Activated CD4-positive, alpha-beta T cell treated with anti-CD3 and anti-CD28 coated beads, Interleukin-2, amount 50 U/mL, for 24 hours (primary cell): ENCODE data around the gene DHX30.
"Not testable (repeated sequence)": the region's sequence is repeated elsewhere in the genome, so short reads cannot be mapped to it uniquely, and the experiment has no call there.

Source experiments
- DNase-seq, 2 donors: peaks; one replicate each; pipeline ENCODE4 v3.0.0-alpha.2; 2020; ENCODE audit warnings: low read depth in 1 of 2, low spot score in 1 of 2

The DHX30 gene

DNA sequence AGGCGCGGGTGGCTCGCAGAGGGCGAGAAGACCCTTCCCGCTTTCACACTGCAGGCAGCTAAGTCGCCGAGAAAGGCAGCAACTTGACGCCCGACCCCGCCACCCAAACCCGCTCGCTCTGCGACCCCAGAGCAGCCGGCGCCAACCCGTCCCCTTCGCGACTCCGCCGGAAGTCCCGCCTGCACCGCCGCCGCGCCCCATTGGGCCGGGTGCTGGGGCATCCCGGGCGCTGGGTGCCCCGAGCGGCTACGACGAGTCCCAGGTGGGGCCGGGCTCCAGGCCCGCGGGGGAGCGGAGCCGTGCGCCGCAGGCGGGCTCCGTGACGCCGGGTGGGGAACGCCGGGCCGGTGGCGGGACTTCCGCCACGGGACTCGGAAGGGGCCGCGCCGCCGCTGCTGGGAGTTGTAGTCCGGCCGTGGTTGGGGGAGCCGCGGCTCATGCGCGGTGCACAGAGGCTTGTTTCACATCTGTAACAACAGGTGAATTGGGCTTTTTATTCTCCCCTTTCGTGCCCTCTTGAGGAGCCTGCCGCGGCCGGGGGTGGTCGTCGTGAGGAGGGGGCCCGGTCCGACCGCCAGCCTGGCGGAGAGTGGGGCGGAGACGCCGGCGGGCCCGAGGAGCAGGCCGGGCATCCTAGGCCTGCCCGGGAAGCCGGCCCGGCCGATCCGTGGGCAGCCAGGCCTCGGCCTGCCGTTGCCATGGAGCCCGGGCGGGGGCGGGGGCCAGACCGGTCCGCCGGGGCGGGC is at the start of gene DHX30:
DHX30 (plus strand) TSS at position 405 of the 746 bp plus-strand sequence. CDS start 7,546 bp downstream, outside the sequence.
- peak; percentile 68 to 85 for DNase-seq

DNA sequence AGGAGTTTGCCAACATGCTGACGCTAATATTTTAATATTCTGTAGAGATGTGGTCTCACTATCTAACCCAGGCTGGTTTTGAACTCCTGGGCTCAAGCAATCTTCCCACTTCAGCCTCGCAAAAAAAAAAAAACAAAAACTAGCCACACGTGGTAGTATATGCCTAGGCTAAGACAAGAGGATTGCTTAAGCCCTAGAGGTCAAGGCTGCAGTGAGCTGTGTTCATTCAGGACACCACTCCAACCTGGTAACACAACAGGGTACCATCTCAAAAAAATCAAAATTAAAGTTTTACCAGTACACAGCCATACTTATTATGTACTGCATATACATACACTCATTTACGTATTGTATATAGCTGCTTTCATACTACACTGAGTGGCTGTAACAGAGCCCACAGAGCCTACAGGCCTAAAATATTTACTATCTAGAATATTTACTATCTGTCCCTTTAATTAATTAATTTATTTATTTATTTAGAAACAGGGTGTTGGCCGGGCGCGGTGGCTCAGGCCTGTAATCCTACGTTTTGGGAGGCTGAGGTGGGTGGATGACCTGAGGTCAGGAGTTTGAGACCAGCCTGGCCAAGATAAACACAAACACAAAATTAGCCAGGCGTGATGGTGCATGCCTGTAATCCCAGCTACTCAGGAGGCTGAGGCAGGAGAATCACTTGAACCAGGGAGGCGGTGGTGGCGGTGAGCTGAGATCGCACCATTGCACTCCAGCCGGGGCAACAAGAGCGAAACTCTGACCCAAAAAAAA is 44.5 kb upstream of the DHX30 start:
- no peak for DNase-seq

GRCh38 chr3:47760207-47760606 is 42.7 kb upstream of the DHX30 start:
- DNase-seq, result not testable (repeated sequence)

- no peak for DNase-seq
Measured at GRCh38 chr3:47761046-47761445, 41.9 kb upstream of the DHX30 start.

DNA sequence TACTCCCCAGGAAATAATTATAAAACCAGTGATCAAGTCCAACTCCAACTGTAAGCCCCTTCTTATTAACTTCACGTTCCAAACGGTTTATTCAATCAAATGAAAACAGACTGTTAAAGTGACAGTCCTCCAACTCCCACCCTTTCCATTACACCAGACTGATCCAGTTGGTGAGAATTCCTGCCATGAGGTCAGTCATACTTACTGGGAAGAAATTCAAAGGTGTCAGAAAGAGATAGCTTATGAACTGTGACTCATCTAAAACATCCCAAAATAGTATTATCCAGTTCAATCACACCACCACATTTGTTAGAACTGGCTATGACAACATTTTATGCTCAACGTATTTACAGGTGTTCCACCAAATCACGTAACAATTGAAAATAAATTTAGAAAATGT is 40.7 kb upstream of the DHX30 start:
- DNase-seq, result no peak

DNA sequence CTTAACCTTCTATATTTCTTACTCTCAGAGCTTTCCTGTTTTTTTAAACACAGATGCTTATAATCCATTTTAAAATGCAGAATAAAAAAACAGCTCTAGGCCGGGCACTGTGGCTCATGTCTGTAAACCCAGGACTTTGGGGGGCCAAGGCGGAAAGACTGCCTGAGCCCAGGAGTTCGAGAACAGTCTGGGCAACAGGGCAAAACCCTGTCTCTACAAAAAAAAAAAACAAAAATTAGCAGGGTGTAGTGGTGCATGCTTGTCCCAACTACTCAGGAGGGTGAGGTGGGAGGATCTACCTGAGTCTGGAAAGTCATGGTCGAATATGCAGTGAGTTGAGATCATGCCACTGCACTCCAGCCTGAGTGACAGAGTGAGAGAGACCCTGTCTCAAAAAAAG is 36.8 kb upstream of the DHX30 start:
- DNase-seq, result no peak

DNA sequence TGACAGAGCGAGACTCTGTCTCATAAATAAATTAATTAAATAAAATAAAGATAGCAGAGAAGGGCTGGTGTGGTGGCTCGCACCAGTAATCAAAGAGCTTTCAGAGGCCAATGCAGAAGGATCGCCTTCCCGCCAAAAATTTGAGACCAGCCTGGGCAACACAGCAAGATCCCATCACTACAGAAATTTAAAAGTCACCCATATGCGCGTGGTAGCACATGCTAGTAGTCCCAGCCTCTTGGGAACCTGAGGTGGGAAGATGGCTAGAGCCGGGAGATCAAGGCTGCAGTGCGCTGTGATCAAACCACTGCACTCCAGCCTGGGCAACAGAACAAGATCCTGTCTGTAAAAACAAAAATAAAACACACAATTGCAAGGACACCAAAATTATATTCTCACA is 30.9 kb upstream of the DHX30 start:
- DNase-seq, result no peak

GRCh38 chr3:47772788-47773187 is 30.1 kb upstream of the DHX30 start:
- no peak for DNase-seq

DNA sequence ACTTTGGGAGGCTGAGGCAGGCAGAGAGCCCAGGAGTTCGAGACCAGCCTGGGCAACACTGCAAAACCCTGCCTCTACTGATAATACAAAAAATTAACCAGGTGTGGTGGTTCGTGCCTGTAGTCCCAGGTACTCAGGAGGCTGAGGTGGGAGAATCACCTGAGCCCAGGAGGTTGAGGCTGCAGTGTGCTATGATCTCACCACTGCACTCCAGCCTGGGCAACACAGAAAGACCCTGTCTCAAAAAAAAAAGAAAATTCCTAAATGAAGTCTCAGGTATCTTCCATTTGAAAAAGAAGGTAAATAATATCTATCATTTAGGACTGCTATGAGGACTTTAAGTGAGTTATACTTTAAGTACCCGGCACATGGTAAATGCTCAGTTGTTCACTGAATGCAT is 24.2 kb upstream of the DHX30 start:
- DNase-seq, result no peak

DNA sequence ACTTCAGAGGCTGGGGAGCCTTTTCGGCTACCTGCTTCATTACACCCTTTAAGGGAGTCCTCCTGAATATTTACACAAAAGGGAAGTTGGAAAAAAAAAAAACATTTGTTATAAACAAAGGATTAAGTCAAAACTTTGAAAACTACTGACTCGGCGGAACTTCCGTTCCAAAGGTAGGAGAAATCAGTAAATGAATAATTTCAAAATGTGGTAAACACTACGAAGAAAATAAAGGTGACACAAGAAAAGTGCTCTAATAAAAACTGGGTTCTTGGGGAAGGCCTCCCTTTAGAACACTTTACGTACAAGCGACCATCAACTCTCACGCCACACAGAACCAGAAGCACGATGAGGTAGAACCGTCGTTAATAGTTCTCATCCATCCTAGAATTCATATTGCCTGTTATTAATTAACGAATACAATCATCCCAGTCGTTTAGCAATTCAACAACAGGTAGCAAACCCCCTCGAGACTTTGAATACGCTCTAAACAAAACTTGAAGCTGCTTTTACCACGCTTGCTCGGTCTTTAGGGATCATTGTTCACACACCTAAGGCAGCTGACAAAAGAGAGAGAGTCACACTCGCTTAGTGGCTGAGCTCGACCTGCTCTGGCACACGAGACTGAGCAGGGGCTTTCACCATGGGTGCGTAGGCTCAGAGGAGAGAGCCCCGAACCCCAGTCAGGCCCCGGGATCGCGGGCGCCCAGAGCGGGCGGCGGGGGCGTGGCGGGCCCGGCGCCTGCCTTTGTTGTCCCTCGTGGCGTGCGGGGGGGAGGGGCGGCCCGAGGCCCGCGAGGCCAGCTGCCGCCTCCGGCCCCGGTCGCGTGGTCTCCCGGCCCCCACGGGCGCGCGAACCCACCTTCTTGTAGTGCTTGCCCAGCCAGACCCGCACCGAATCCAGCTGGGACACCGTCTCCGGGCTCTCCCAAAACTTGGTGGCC is 21.9 kb upstream of the DHX30 start:
- peak; percentile 41 to 49 for DNase-seq

DNA sequence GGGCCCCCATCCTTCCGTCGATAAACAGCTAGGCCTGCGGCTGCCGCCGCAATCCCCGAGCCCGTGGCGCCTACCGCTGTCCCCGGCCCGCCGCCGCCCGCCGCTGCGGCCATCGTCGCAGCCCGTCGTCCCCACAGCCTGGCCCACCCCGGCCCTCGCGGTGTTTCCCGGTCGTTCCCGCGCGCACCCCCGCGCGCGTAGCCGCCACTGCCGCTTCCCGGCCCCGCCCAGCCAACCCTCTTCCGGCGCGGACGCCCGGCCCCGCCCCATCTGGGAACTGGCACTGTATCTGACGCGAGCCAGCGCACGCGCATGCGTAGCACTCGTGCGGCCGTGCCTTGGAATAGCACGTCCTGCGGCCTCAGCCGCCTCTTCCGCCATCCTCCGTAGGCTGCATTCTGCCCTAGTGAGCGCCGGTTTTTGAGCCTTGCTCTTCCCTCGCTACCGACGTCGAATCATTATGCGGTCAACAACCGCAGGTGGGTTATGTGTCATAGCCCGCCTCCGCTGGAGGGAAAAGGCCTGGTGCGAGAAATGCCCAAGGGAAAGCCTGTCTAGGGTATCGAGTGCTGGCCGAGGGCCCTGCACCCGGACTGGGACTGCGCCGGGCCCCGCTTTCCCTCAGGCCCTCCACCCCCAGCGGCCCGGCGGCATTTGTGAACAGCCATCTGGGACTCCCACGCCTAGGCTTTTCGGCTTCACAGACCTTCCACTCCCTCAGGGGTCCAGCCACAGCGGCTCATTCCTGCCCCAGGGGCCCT is 21.1 kb upstream of the DHX30 start, which contains the start of gene SMARCC1:
SMARCC1 (minus strand) TSS at position 209 of the 761 bp plus-strand sequence; CDS start at position 113, 96 bp downstream.
- peak; percentile 92 to 96 for DNase-seq

- DNase-seq, result no peak
Measured at GRCh38 chr3:47782446-47783308, 20.3 kb upstream of the DHX30 start.

DNA sequence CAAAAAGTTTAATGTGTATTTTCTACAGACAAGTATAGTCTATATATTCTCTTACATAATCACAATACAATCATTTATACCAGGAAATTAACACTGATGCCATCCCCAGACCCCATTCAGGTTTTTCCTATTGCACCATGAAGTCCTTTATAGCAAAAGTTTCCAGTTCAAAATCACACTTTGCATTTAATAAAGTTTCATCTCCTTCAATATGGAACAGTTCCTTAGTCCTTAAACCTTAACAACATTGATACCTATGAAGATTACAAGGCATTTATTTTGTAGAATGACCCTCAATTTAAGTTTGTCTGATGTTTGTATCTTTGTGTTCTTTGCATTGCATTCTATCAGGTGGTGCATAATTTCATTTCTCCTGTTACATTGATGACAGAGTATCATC is 19.3 kb upstream of the DHX30 start:
- no peak for DNase-seq

GRCh38 chr3:47791193-47791855 is 11.6 kb upstream of the DHX30 start:
- DNase-seq, result no peak

GRCh38 chr3:47792699-47793098 is 10.2 kb upstream of the DHX30 start:
- no peak for DNase-seq

GRCh38 chr3:47794544-47794943 is 8.4 kb upstream of the DHX30 start:
- DNase-seq, result no peak

- no peak for DNase-seq
Measured at GRCh38 chr3:47799733-47800132, 3.2 kb upstream of the DHX30 start.

DNA sequence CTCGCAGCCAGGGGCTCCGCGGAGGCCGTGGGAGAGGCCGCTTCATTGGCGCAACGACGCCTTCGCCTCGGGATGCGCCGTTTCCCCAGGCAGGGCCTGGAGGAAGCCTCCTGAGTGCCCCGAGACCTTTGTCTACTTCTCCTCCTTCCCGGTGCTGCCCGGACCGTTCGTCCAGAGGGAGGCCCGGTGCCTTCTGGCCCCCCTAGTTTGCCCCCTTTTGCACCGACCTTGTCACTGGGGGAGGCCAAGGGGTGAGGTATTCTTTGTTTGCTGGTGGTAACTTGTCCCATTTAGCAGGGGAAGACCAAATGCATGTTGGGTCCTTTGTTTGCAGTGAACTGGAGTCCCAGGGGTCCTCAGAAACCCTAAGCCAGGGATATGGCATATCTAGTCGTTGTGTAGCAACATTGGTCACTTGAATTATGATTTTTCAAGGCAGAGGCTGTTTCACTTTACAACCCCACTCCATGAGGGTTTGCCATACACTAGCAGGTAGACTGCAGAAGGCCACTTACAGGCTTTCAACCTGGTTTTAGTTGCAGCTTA is 615 bp downstream of the DHX30 start:
- DNase-seq, result no peak

DNA sequence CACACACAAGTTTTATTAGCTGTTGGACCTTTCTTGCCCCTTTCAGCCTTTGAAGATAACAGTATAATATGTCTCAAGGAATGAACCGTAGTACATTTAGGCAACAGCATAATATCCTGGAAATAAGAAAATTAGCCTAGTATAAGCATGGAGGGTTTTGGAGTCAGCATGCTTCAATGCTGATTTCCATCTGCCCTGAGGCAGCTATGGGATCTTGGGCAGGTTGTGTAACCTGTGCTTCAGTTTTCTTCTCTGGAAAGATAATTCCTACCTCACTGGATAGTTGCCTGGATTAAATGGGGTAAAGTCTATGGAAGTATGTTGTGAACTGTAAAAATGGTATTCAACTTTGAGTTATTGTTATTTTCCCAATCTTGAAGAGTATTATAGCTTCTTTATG is 1.6 kb downstream of the DHX30 start:
- no peak for DNase-seq
